Astrocyte (in vitro differentiated cells and primary cell): ENCODE results near the gene IL16. TPM values are rescaled to one million over a fixed set of nuclear protein-coding genes. Genes with fewer than 3 reads are reported as not detected.

Source experiments
- DNase-seq: peaks from one replicate; pipeline ENCODE4 v3.0.0-alpha.2; 2010; ENCODE audit warnings: low read depth
- FAIRE-seq: peaks from 2 replicates; lab custom pipeline; 2011; peaks lifted over from hg19 to GRCh38; lab: Jason Lieb, UNC
- H2AFZ ChIP-seq: 2 replicates; pipeline ENCODE4 v1.6.0; 2012; ENCODE audit warnings: low read depth, low read length, inconsistent platforms
- H3K27ac ChIP-seq: 2 replicates; pipeline ENCODE4 v1.5.1; 2011; ENCODE audit warnings: low read depth, low read length, inconsistent platforms
- H3K27me3 ChIP-seq: 2 replicates; pipeline ENCODE4 v1.6.0; 2011; ENCODE audit warnings: low read length, inconsistent platforms; ENCODE audit not compliant: insufficient read depth
- H3K36me3 ChIP-seq: 2 replicates; pipeline ENCODE4 v1.5.1; 2011; ENCODE audit warnings: low read length, inconsistent platforms; ENCODE audit not compliant: insufficient read depth
- H3K4me1 ChIP-seq: 2 replicates; pipeline ENCODE4 v1.5.1; 2011; ENCODE audit warnings: low read length, inconsistent platforms; ENCODE audit not compliant: insufficient read depth
- H3K4me2 ChIP-seq: 2 replicates; pipeline ENCODE4 v1.6.0; 2012; ENCODE audit warnings: low read length, inconsistent platforms
- H3K4me3 ChIP-seq: 2 replicates; pipeline ENCODE4 v1.5.1; 2011; ENCODE audit warnings: low read depth, mild to moderate bottlenecking, low read length, inconsistent platforms; ENCODE audit not compliant: insufficient read depth
- H3K79me2 ChIP-seq: 2 replicates; pipeline ENCODE4 v1.6.0; 2012; ENCODE audit warnings: mild to moderate bottlenecking, low read length, inconsistent platforms; ENCODE audit not compliant: insufficient read depth
- H3K9ac ChIP-seq: 2 replicates; pipeline ENCODE4 v1.6.0; 2012; ENCODE audit warnings: mild to moderate bottlenecking, low read length, inconsistent platforms
- H3K9me3 ChIP-seq: 2 replicates; pipeline ENCODE4 v1.5.1; 2012; ENCODE audit warnings: low read depth, mild to moderate bottlenecking, low read length, inconsistent platforms; ENCODE audit not compliant: insufficient read depth
- H4K20me1 ChIP-seq: 2 replicates; pipeline ENCODE4 v1.6.0; 2012; ENCODE audit warnings: low read length, inconsistent platforms; ENCODE audit not compliant: insufficient read depth
- H3K27ac Mint-ChIP-seq: one replicate; pipeline ENCODE4 v1.8.0; 2021; ENCODE audit warnings: mild to moderate bottlenecking, mixed read lengths; ENCODE audit not compliant: unreplicated experiment
- H3K27me3 Mint-ChIP-seq: one replicate; pipeline ENCODE4 v1.8.0; 2021; ENCODE audit warnings: low read depth, mixed read lengths; ENCODE audit not compliant: unreplicated experiment
- H3K36me3 Mint-ChIP-seq: one replicate; pipeline ENCODE4 v1.8.0; 2021; ENCODE audit warnings: low read depth, mixed read lengths; ENCODE audit not compliant: unreplicated experiment
- H3K4me1 Mint-ChIP-seq: one replicate; pipeline ENCODE4 v1.8.0; 2021; ENCODE audit warnings: low read depth, mixed read lengths; ENCODE audit not compliant: unreplicated experiment
- H3K4me3 Mint-ChIP-seq: one replicate; pipeline ENCODE4 v1.8.0; 2021; ENCODE audit warnings: mild to moderate bottlenecking, moderate library complexity, mixed read lengths; ENCODE audit not compliant: unreplicated experiment
- H3K9me3 Mint-ChIP-seq: one replicate; pipeline ENCODE4 v1.8.0; 2021; ENCODE audit warnings: mild to moderate bottlenecking, mixed read lengths; ENCODE audit not compliant: unreplicated experiment
- EZH2 ChIP-seq: IDR thresholded peaks from 2 replicates; pipeline ENCODE4 v1.6.1; 2012; ENCODE audit warnings: mild to moderate bottlenecking, low read length, inconsistent platforms; ENCODE audit not compliant: insufficient read depth
- total RNA-seq: library from RNA; stranded (reverse); gene quantifications from 2 replicates; pipeline ENCODE4 v1.2.1, GENCODE V29; 2021
- TF ChIP-seq, protein P1 (sequence below): IDR thresholded peaks from 2 replicates; pipeline ENCODE4 v1.5.1; 2011; ENCODE audit warnings: low read depth, mild to moderate bottlenecking, inconsistent platforms, low read length, moderate library complexity; ENCODE audit not compliant: insufficient read depth

The IL16 gene
- total RNA-seq, 1 donor from 2014 or later: 0.36 TPM

DNA sequence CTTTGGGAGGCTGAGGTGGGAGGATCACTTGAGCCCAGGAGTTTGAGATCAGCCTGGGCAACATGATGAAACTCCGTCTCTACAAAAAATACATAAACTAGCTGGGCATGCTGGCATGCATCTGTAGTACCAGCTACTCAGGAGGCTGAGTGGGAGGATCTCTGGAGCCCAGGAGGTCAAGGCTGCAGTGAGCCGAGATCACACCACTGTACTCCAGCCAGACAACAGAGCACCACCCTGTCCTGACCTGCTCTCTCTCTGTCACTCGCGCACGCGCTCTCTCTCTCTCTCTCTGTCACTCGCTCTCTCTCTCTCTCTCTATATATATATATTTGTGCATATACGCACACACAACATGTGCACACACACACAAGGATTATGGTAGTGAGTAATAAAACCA is 61.8 kb downstream of the IL16 start:
- no peak overlapping the region for H2AFZ ChIP-seq
- TF ChIP-seq EZH2: no peak
- TF ChIP-seq, protein P1, sequence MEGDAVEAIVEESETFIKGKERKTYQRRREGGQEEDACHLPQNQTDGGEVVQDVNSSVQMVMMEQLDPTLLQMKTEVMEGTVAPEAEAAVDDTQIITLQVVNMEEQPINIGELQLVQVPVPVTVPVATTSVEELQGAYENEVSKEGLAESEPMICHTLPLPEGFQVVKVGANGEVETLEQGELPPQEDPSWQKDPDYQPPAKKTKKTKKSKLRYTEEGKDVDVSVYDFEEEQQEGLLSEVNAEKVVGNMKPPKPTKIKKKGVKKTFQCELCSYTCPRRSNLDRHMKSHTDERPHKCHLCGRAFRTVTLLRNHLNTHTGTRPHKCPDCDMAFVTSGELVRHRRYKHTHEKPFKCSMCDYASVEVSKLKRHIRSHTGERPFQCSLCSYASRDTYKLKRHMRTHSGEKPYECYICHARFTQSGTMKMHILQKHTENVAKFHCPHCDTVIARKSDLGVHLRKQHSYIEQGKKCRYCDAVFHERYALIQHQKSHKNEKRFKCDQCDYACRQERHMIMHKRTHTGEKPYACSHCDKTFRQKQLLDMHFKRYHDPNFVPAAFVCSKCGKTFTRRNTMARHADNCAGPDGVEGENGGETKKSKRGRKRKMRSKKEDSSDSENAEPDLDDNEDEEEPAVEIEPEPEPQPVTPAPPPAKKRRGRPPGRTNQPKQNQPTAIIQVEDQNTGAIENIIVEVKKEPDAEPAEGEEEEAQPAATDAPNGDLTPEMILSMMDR: no peak
- no peak for FAIRE-seq
- H3K36me3 ChIP-seq: no peaks in the 10 kb centered on the region
- Mint-ChIP-seq H3K4me1 (peaks cover 20% of the 10 kb centered on the region), H3K27ac (no peak overlapping the region), H3K4me3 (no peak overlapping the region), H3K9me3 (no peaks in the 10 kb centered on the region), H3K36me3 (no peaks in the 10 kb centered on the region), H3K27me3 (peaks cover 5% of the 10 kb centered on the region)
- H3K4me3 ChIP-seq: no peak overlapping the region
- H3K9ac ChIP-seq: no peak overlapping the region
- no peak overlapping the region for H3K27ac ChIP-seq
- H4K20me1 ChIP-seq: no peaks in the 10 kb centered on the region
- no peak overlapping the region for H3K4me2 ChIP-seq
- H3K79me2 ChIP-seq: no peaks in the 10 kb centered on the region
- peaks cover 9% of the 10 kb centered on the region for H3K27me3 ChIP-seq
- H3K9me3 ChIP-seq: no peaks in the 10 kb centered on the region
- H3K4me1 ChIP-seq: no peaks in the 10 kb centered on the region
- DNase-seq: no peak

DNA sequence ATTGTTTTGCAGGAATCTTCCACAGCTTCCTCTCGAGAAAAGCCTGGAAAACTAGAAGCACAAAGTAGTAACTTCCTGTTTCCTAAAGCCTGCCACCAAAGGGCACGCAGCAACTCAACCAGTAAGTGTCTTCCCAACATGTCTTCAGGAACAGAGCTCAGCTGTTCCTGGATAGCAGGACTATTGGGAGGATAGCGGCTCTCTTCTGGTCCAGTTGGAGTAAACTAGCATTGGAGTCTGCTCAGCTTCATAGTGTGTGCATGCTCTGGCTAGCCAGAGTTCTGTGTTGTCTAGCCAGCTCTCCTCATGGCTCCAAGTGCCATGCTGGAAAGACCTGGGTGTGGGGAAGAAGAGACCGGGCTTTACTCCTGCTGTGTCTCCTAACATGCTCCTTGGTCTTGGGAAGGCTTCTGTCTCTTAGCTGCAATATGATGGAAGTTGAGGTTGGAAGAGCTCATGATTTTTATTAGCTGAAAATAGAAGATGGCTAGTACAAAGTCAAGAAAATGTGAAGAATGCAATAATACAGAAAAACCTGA is 63.1 kb downstream of the IL16 start:
- no peaks in the 10 kb centered on the region for H4K20me1 ChIP-seq
- H3K4me3 ChIP-seq: no peak overlapping the region
- H3K9me3 Mint-ChIP-seq: no peaks in the 10 kb centered on the region
- no peak overlapping the region for H3K9ac ChIP-seq
- H3K27me3 Mint-ChIP-seq: peaks cover 5% of the 10 kb centered on the region
- no peak overlapping the region for H3K4me3 Mint-ChIP-seq
- peaks cover 13% of the 10 kb centered on the region for H3K4me1 Mint-ChIP-seq
- no peaks in the 10 kb centered on the region for H3K4me1 ChIP-seq
- H3K79me2 ChIP-seq: no peaks in the 10 kb centered on the region
- no peak overlapping the region for H2AFZ ChIP-seq
- H3K9me3 ChIP-seq: no peaks in the 10 kb centered on the region
- TF ChIP-seq EZH2: no peak
- TF ChIP-seq, protein P1: no peak
- DNase-seq: no peak
- H3K36me3 Mint-ChIP-seq: no peaks in the 10 kb centered on the region
- H3K27ac ChIP-seq: no peak overlapping the region
- FAIRE-seq: no peak
- H3K36me3 ChIP-seq: no peaks in the 10 kb centered on the region
- H3K27me3 ChIP-seq: peaks cover 13% of the 10 kb centered on the region
- H3K4me2 ChIP-seq: no peak overlapping the region
- no peak overlapping the region for H3K27ac Mint-ChIP-seq

DNA sequence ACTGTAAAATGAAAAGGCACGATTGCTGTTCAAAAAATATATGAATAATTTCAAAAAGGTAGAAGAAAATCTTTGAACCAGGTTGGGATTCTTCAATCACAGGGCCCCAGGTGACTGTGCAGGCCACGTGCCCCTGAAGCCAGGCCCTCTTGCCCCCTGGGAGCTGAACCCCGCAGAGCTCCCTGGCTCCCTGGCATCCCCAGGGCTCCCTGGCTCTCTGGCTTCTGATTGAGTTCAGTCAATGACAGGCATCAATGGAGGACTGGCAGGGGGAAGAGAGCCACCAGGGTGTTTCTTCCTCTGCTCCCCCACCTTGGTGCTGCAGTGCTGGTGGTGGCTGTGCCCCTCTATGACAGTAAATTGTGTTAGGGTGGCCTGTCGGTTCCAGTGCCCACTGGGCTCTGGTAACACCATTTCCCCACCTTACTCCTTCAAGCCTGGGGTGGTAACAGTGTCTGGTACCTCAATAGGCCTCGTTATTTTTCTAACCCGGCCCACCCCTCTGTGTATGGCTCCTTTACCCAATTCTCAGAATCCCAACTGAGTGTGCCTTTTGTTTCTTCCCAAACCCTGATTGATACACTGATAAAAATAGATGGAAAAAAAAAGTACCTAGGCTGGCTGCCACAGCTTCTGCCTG is 64.6 kb downstream of the IL16 start:
- no peaks in the 10 kb centered on the region for H3K36me3 ChIP-seq
- Mint-ChIP-seq H3K4me1 (peaks cover 24% of the 10 kb centered on the region), H3K9me3 (no peaks in the 10 kb centered on the region), H3K36me3 (no peaks in the 10 kb centered on the region), H3K4me3 (no peak overlapping the region), H3K27ac (no peak overlapping the region), H3K27me3 (peaks cover 5% of the 10 kb centered on the region)
- H3K27ac ChIP-seq: no peak overlapping the region
- H3K4me1 ChIP-seq: no peaks in the 10 kb centered on the region
- no peak overlapping the region for H3K9ac ChIP-seq
- no peak overlapping the region for H2AFZ ChIP-seq
- FAIRE-seq: no peak
- H3K79me2 ChIP-seq: no peaks in the 10 kb centered on the region
- H3K4me2 ChIP-seq: no peak overlapping the region
- no peaks in the 10 kb centered on the region for H3K9me3 ChIP-seq
- H4K20me1 ChIP-seq: no peaks in the 10 kb centered on the region
- TF ChIP-seq EZH2: no peak
- H3K27me3 ChIP-seq: peaks cover 19% of the 10 kb centered on the region
- no peak overlapping the region for H3K4me3 ChIP-seq
- no peak for DNase-seq
